Cardiac fibroblast (primary cell): ENCODE results near the gene TRAPPC11.
A peak's percentile ranks its signal among the peaks of the same experiment; 100 is the strongest.

Experiments used
- DNase-seq, 2 donors: peaks; one replicate each; pipeline versions ENCODE4 v3.0.0 to v3.0.0-alpha.2; 2010; ENCODE audit warnings: low read depth in 2 of 2
- H3K4me3 ChIP-seq, 2 donors: replicated peaks in 1 of 2; 1 replicate in 1 of 2; 2 replicates in 1 of 2; pipeline ENCODE4 v1.5.1; 2011; ENCODE audit warnings: low read depth in 2 of 2, low read length in 2 of 2, mild to moderate bottlenecking in 2 of 2, moderate library complexity in 1 of 2
- TF ChIP-seq, protein P1 (sequence below): IDR thresholded peaks from one replicate; pipeline ENCODE4 v1.5.1; 2011; ENCODE audit warnings: low read depth, mild to moderate bottlenecking, low read length, inconsistent platforms

Gene TRAPPC11

GRCh38 chr4:183659029-183659871 lies at the start of gene TRAPPC11, which contains the start of gene RWDD4:
TSS of gene TRAPPC11 (plus strand) at chr4:183659293. CDS start at chr4:183663868, 4,575 bp downstream.
TSS of gene RWDD4 (minus strand) at chr4:183659185. CDS start at chr4:183658952, 233 bp downstream.
- DNase-seq = peak; percentile 99
- peak within 1 kb of the TSS; percentile 61 for H3K4me3 ChIP-seq
- TF ChIP-seq, protein P1, sequence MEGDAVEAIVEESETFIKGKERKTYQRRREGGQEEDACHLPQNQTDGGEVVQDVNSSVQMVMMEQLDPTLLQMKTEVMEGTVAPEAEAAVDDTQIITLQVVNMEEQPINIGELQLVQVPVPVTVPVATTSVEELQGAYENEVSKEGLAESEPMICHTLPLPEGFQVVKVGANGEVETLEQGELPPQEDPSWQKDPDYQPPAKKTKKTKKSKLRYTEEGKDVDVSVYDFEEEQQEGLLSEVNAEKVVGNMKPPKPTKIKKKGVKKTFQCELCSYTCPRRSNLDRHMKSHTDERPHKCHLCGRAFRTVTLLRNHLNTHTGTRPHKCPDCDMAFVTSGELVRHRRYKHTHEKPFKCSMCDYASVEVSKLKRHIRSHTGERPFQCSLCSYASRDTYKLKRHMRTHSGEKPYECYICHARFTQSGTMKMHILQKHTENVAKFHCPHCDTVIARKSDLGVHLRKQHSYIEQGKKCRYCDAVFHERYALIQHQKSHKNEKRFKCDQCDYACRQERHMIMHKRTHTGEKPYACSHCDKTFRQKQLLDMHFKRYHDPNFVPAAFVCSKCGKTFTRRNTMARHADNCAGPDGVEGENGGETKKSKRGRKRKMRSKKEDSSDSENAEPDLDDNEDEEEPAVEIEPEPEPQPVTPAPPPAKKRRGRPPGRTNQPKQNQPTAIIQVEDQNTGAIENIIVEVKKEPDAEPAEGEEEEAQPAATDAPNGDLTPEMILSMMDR = no peak

DNA sequence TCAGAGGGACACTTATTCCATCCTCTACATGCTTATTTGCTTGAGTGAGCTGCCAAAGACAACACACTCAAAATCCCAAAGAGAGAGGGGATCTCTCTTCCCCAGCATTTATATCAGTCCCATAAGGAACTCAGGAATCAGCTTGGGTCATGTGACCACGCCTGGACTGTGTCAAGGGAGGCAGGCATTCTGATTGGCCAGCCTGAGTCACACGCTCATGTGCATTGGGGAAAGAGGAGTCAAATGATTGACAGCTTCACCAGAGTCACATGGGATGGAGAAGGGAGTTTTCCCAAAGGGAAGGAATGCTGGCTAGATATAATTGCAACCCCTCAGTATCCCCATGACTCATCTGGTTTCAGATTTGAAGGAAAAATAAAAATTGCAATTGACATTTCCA lies 49.1 kb upstream of the TRAPPC11 start:
- H3K4me3 ChIP-seq = no peak overlapping the region
- TF ChIP-seq, protein P1 = no peak
- peak; percentile 52 to 60 for DNase-seq

GRCh38 chr4:183610613-183611012 lies 48.5 kb upstream of the TRAPPC11 start:
- peak in 1 of 2 donors; percentile 52 for DNase-seq
- TF ChIP-seq, protein P1 = no peak

GRCh38 chr4:183611210-183611830 lies 47.8 kb upstream of the TRAPPC11 start:
- TF ChIP-seq, protein P1 = no peak
- no peak for DNase-seq
- no peak overlapping the region for H3K4me3 ChIP-seq

More at GRCh38 chr4:183610613-183611012, 48.5 kb upstream of the TRAPPC11 start:
- no peak overlapping the region for H3K4me3 ChIP-seq

GRCh38 chr4:183612329-183613250 lies 46.5 kb upstream of the TRAPPC11 start:
- TF ChIP-seq, protein P1 = no peak
- H3K4me3 ChIP-seq = no peak overlapping the region
- no peak for DNase-seq

DNA sequence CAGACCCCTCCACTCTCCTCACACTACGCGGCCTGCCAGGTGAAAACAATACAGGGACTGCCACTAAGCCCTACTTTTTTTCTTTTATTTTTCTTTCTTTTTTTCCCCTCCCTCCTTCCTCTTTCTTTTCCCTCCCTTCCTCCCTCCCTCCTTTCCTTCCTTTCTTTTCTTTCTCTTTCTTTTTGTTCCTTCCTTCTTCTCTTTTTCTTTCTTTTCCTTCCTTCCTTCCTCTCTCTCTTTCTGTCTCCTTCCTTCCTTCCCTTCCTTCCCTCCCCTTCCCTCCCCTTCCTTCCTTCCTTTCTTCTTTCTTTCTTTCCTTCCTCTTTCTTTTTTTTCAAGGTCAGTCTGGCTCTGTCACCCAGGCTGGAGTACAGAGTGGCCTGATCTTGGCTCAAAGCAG lies 42.0 kb upstream of the TRAPPC11 start:
- no peak overlapping the region for H3K4me3 ChIP-seq
- TF ChIP-seq, protein P1 = no peak
- no peak for DNase-seq
